Measurements from ENCODE around the gene ZDHHC7. TPM values are rescaled to one million over a fixed set of nuclear protein-coding genes. Genes with fewer than 3 reads are reported as not detected.

Gene ZDHHC7
- total RNA-seq, 1 donor from 2014 or later = 67.3 TPM

DNA sequence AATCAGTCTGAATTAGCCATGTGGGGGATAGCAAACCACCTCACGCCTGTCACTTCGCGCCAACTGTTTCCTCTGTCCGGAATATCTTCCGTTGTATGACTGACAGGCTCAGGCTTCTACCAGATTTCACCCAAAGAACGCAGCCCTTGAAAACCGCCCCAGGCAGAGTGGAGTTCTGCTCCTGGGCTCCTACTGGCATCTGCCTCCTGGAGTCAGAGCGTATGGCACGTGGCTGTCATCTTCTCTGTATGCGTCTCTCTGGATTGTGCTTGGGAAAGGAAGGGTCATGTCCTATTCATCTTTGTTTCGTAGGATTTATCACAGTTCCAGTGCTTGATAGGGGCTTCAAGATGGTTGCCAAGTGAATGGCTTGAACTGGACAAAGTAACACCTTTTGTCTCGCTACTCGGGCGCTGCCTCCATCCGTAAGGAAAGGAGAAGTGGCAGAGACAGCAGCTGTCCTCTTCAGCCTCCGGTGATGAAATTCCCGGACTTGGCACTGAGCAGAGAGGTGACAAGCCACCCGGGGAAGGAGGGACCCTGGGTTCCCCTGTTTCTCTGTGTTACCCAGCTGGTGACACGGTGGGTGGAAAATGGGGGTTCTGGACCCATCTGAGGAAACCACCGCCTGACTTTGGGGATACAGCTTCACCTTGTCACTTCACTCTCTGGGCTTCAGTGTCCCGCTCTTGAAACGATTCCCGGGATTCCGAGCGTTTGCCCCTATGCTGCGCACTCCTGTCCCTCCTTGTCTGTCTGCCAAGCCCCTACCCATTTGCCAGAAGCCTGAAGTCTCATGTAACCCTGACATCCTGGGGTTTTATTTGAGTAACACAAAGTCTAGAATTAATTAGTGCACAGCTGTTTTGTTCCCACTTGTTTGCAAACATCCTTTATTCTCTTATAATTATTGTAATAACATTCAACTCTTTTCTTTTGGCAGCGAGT lies 30.2 kb upstream of the ZDHHC7 start:
- no peak overlapping the region for H3K27ac Mint-ChIP-seq
- peaks cover 1% of the 10 kb centered on the region for H3K4me1 Mint-ChIP-seq (ENCODE audit: low read depth)
- no peaks in the 10 kb centered on the region for H3K9me3 Mint-ChIP-seq (ENCODE audit: low read depth)
- DNase-seq (ENCODE audit: low spot score, unreplicated experiment) = no peak
- H3K4me3 Mint-ChIP-seq (ENCODE audit: low read depth) = no peak overlapping the region
- no peaks in the 10 kb centered on the region for H3K27me3 Mint-ChIP-seq
- TF ChIP-seq CTCF (IDR thresholded peaks at IDR 0.05; ENCODE audit: unreplicated experiment) = no peak
- H3K36me3 Mint-ChIP-seq (ENCODE audit: insufficient read depth) = no peaks in the 10 kb centered on the region

- no peak for TF ChIP-seq CTCF (IDR thresholded peaks at IDR 0.05; ENCODE audit: unreplicated experiment)
- no peak for DNase-seq (ENCODE audit: low spot score, unreplicated experiment)
- H3K4me1 Mint-ChIP-seq (ENCODE audit: low read depth) = peaks cover 1% of the 10 kb centered on the region
- H3K27me3 Mint-ChIP-seq = no peaks in the 10 kb centered on the region
- H3K4me3 Mint-ChIP-seq (ENCODE audit: low read depth) = no peak overlapping the region
- no peak overlapping the region for H3K27ac Mint-ChIP-seq
- no peaks in the 10 kb centered on the region for H3K9me3 Mint-ChIP-seq (ENCODE audit: low read depth)
- H3K36me3 Mint-ChIP-seq (ENCODE audit: insufficient read depth) = peaks cover 2% of the 10 kb centered on the region
Observed at GRCh38 chr16:85040685-85041084, 29.4 kb upstream of the ZDHHC7 start.

GRCh38 chr16:85037721-85038120 lies 26.4 kb upstream of the ZDHHC7 start:
- Mint-ChIP-seq H3K4me3 (ENCODE audit: low read depth) (no peak overlapping the region), H3K27me3 (no peaks in the 10 kb centered on the region), H3K27ac (no peak overlapping the region), H3K9me3 (ENCODE audit: low read depth) (no peaks in the 10 kb centered on the region), H3K4me1 (ENCODE audit: low read depth) (peaks cover 1% of the 10 kb centered on the region), H3K36me3 (ENCODE audit: insufficient read depth) (peaks cover 4% of the 10 kb centered on the region)
- no peak for TF ChIP-seq CTCF (IDR thresholded peaks at IDR 0.05; ENCODE audit: unreplicated experiment)
- no peak for DNase-seq (ENCODE audit: low spot score, unreplicated experiment)

- Mint-ChIP-seq H3K27ac (no peak overlapping the region), H3K4me3 (ENCODE audit: low read depth) (no peak overlapping the region)
- TF ChIP-seq CTCF (IDR thresholded peaks at IDR 0.05; ENCODE audit: unreplicated experiment) = no peak
Observed at GRCh38 chr16:85037050-85037410, 25.7 kb upstream of the ZDHHC7 start.

GRCh38 chr16:85036236-85037049 lies 25.1 kb upstream of the ZDHHC7 start:
- no peak for DNase-seq (ENCODE audit: low spot score, unreplicated experiment)
- peaks cover 8% of the 10 kb centered on the region for H3K36me3 Mint-ChIP-seq (ENCODE audit: insufficient read depth)
- no peaks in the 10 kb centered on the region for H3K4me1 Mint-ChIP-seq (ENCODE audit: low read depth)
- no peak overlapping the region for H3K4me3 Mint-ChIP-seq (ENCODE audit: low read depth)
- H3K27me3 Mint-ChIP-seq = no peaks in the 10 kb centered on the region
- H3K27ac Mint-ChIP-seq = no peak overlapping the region
- H3K9me3 Mint-ChIP-seq (ENCODE audit: low read depth) = no peaks in the 10 kb centered on the region
- no peak for TF ChIP-seq CTCF (IDR thresholded peaks at IDR 0.05; ENCODE audit: unreplicated experiment)

More at GRCh38 chr16:85037050-85037410, 25.7 kb upstream of the ZDHHC7 start:
- no peaks in the 10 kb centered on the region for H3K9me3 Mint-ChIP-seq (ENCODE audit: low read depth)
- no peaks in the 10 kb centered on the region for H3K27me3 Mint-ChIP-seq
- DNase-seq (ENCODE audit: low spot score, unreplicated experiment) = no peak
- H3K36me3 Mint-ChIP-seq (ENCODE audit: insufficient read depth) = peaks cover 4% of the 10 kb centered on the region
- peaks cover 1% of the 10 kb centered on the region for H3K4me1 Mint-ChIP-seq (ENCODE audit: low read depth)

All from progenitor cell of endocrine pancreas (in vitro differentiated cells).